ENCODE data around the gene PAXIP1. TPM values are rescaled to one million over a fixed set of nuclear protein-coding genes. Genes with fewer than 3 reads are reported as not detected.
A peak's percentile ranks its signal among the peaks of the same experiment; 100 is the strongest.

The PAXIP1 gene
- total RNA-seq, 1 donor from 2014 or later = 16.8 TPM

GRCh38 chr7:155002411-155003091 lies 373 bp downstream of the PAXIP1 start:
- no peak for TF ChIP-seq CTCF (IDR thresholded peaks at IDR 0.05; ENCODE audit: unreplicated experiment)
- DNase-seq (ENCODE audit: low spot score) = peak; percentile 48
- peaks cover 5% of the 10 kb centered on the region for H3K36me3 Mint-ChIP-seq (ENCODE audit: low read depth, unreplicated experiment)
- H3K27ac Mint-ChIP-seq (ENCODE audit: unreplicated experiment) = no peak overlapping the region
- peaks cover 5% of the 10 kb centered on the region for H3K27me3 Mint-ChIP-seq (ENCODE audit: unreplicated experiment)
- no peak overlapping the region for H3K4me3 Mint-ChIP-seq (ENCODE audit: unreplicated experiment)
- H3K4me1 Mint-ChIP-seq (ENCODE audit: unreplicated experiment) = no peaks in the 10 kb centered on the region
- no peaks in the 10 kb centered on the region for H3K9me3 Mint-ChIP-seq (ENCODE audit: unreplicated experiment)

DNA sequence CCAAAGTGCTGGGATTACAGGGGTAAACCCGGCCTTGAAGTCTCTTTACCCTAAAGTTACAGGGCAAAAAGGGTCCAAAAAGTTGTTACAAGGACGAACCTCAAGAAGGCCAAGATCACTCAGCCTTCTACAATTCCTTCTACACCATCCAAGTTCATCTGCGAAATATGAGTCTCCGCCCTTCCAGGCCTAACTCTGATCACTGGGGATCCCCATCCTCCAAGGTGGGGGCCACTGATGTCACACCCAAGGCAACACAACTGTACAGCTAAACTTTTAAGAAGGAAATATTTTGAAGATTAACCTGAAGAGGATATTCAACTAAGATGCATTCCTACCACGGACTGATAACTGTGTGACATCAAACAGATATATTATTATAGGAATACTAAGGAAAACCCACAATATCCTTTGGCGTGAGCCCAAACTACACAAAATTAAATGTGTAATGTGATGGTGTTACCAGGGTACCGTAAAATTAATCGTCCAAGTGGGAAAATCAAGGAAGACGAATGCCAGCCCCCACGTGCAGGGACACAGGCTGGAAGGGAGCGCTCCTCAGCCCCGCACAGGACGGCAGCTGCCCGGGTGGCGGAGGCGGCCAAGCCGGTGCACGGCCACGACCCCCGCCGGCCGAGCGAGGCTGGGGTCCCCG lies 1.0 kb downstream of the PAXIP1 start:
- DNase-seq (ENCODE audit: low spot score) = no peak
- Mint-ChIP-seq H3K9me3 (ENCODE audit: unreplicated experiment) (no peaks in the 10 kb centered on the region), H3K36me3 (ENCODE audit: low read depth, unreplicated experiment) (peaks cover 5% of the 10 kb centered on the region), H3K27ac (ENCODE audit: unreplicated experiment) (peak overlapping the region; percentile 78), H3K27me3 (ENCODE audit: unreplicated experiment) (peaks cover 5% of the 10 kb centered on the region), H3K4me3 (ENCODE audit: unreplicated experiment) (peak overlapping the region; percentile 93), H3K4me1 (ENCODE audit: unreplicated experiment) (peaks cover 3% of the 10 kb centered on the region)
- TF ChIP-seq CTCF (IDR thresholded peaks at IDR 0.05; ENCODE audit: unreplicated experiment) = no peak

DNA sequence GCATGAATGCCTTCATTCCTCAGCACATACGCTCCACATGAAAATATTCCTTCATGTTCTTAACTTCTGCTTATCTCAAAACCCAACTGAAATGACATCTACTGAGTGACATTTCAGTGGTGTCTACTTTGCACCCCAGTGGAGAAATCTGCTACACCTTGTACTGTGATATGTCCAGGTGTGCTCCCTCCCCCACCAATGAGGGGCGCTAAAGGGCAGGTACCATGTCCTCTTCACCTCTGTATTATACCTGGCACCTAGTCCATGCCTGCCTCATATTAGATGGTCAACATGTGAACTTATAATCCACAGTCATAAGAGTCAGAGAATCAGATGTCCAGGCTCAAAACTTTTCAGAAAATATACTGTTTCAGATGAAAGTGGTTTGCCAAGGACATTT lies 2.1 kb downstream of the PAXIP1 start:
- no peak for TF ChIP-seq CTCF (IDR thresholded peaks at IDR 0.05; ENCODE audit: unreplicated experiment)
- Mint-ChIP-seq H3K9me3 (ENCODE audit: unreplicated experiment) (no peaks in the 10 kb centered on the region), H3K4me3 (ENCODE audit: unreplicated experiment) (no peak overlapping the region), H3K27me3 (ENCODE audit: unreplicated experiment) (peaks cover 5% of the 10 kb centered on the region), H3K36me3 (ENCODE audit: low read depth, unreplicated experiment) (peaks cover 5% of the 10 kb centered on the region), H3K27ac (ENCODE audit: unreplicated experiment) (no peak overlapping the region), H3K4me1 (ENCODE audit: unreplicated experiment) (peaks cover 6% of the 10 kb centered on the region)
- DNase-seq (ENCODE audit: low spot score) = no peak

DNA sequence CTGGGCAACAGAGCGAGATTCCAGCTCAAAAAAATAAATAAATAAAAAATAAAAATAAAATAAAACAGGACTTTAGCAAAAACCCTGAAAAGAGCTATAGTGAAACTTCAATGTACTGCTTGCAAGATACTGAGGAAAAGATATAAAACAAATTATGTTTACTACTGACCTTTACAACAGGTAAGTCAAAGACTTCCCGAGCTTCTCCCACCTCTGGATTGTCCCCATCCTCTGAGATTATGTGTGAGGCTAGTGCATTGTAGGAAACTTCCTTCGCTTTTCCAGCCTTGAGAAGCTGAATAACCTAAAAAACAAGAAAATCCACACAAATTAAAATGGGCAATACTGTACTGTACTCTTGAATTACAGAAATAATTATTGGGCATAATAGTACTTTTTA lies 4.4 kb downstream of the PAXIP1 start:
- peaks cover 5% of the 10 kb centered on the region for H3K27me3 Mint-ChIP-seq (ENCODE audit: unreplicated experiment)
- no peak overlapping the region for H3K4me3 Mint-ChIP-seq (ENCODE audit: unreplicated experiment)
- no peak for TF ChIP-seq CTCF (IDR thresholded peaks at IDR 0.05; ENCODE audit: unreplicated experiment)
- DNase-seq (ENCODE audit: low spot score) = no peak
- no peak overlapping the region for H3K27ac Mint-ChIP-seq (ENCODE audit: unreplicated experiment)
- peaks cover 6% of the 10 kb centered on the region for H3K4me1 Mint-ChIP-seq (ENCODE audit: unreplicated experiment)
- no peaks in the 10 kb centered on the region for H3K9me3 Mint-ChIP-seq (ENCODE audit: unreplicated experiment)
- H3K36me3 Mint-ChIP-seq (ENCODE audit: low read depth, unreplicated experiment) = peaks cover 9% of the 10 kb centered on the region

GRCh38 chr7:154997840-154998370 lies 5.0 kb downstream of the PAXIP1 start:
- no peaks in the 10 kb centered on the region for H3K9me3 Mint-ChIP-seq (ENCODE audit: unreplicated experiment)
- no peak for TF ChIP-seq CTCF (IDR thresholded peaks at IDR 0.05; ENCODE audit: unreplicated experiment)
- H3K4me3 Mint-ChIP-seq (ENCODE audit: unreplicated experiment) = no peak overlapping the region
- H3K36me3 Mint-ChIP-seq (ENCODE audit: low read depth, unreplicated experiment) = peaks cover 9% of the 10 kb centered on the region
- peaks cover 5% of the 10 kb centered on the region for H3K27me3 Mint-ChIP-seq (ENCODE audit: unreplicated experiment)
- H3K27ac Mint-ChIP-seq (ENCODE audit: unreplicated experiment) = no peak overlapping the region
- H3K4me1 Mint-ChIP-seq (ENCODE audit: unreplicated experiment) = peaks cover 6% of the 10 kb centered on the region
- DNase-seq (ENCODE audit: low spot score) = no peak

All from endothelial cell (in vitro differentiated cells).